Urothelium cell line (cell line): ENCODE data around the gene NT5C1A.

Experiments used
- DNase-seq: peaks from one replicate; pipeline ENCODE4 v3.0.0; 2011; ENCODE audit warnings: low spot score, mixed read lengths
- FAIRE-seq: peaks from 2 replicates; lab custom pipeline; 2011; peaks lifted over from hg19 to GRCh38; lab: Jason Lieb, UNC

NT5C1A gene

GRCh38 chr1:39613250-39613649 lies 58.7 kb downstream of the NT5C1A start:
- FAIRE-seq (no peak), DNase-seq (no peak)

- peak; percentile 86 for DNase-seq
- no peak for FAIRE-seq
Measured at GRCh38 chr1:39609618-39610331, 62.1 kb downstream of the NT5C1A start.
